Activated T-helper 2 cell treated with anti-CD3 and anti-CD28 coated beads, Interferon-gamma antibody, Interleukin-2, Interleukin-4, amounts not matched to agents 10 μg/mL and 5 μg/mL and 100 μg/mL, durations not matched to agents 14 hours and 24 hours and 36 hours (primary cell): ENCODE measurements around the gene CDC42EP5. TPM values are rescaled to one million over a fixed set of nuclear protein-coding genes. Genes with fewer than 3 reads are reported as not detected.
"Not testable (repeated sequence)": the region's sequence is repeated elsewhere in the genome, so short reads cannot be mapped to it uniquely, and the experiment has no call there.

Source experiments
- DNase-seq: peaks from one replicate; pipeline ENCODE4 v3.0.0; 2021; ENCODE audit warnings: low spot score
- H3K27ac Mint-ChIP-seq: one replicate; pipeline ENCODE4 v1.8.0; 2021; ENCODE audit warnings: mixed read lengths
- H3K27me3 Mint-ChIP-seq: one replicate; pipeline ENCODE4 v1.8.0; 2021; ENCODE audit warnings: low read depth, mixed read lengths
- H3K36me3 Mint-ChIP-seq: one replicate; pipeline ENCODE4 v1.8.0; 2021; ENCODE audit warnings: low read depth, mixed read lengths
- H3K4me1 Mint-ChIP-seq: one replicate; pipeline ENCODE4 v1.8.0; 2021; ENCODE audit warnings: low read depth, mixed read lengths
- H3K4me3 Mint-ChIP-seq: one replicate; pipeline ENCODE4 v1.8.0; 2021; ENCODE audit warnings: low read depth, mild to moderate bottlenecking, moderate library complexity, mixed read lengths
- H3K9me3 Mint-ChIP-seq: one replicate; pipeline ENCODE4 v1.8.0; 2021; ENCODE audit warnings: mixed read lengths
- intact Hi-C: fragments of 100-400 bp; cut with micrococcal nuclease; formaldehyde crosslinking; loops from one replicate; pipeline ENCODE4 v1.15.1; 2023
- total RNA-seq: library from RNA; stranded (reverse); gene quantifications from 2 replicates; pipeline ENCODE4 v1.2.3, GENCODE V29; 2022

The CDC42EP5 gene
- total RNA-seq, 1 donor from 2014 or later, result 1.0 TPM

- Mint-ChIP-seq H3K27ac (peak overlapping the region; percentile 97), H3K4me3 (peak overlapping the region; percentile 100), H3K9me3 (no peaks in the 10 kb centered on the region), H3K36me3 (peaks cover 66% of the 10 kb centered on the region), H3K27me3 (no peaks in the 10 kb centered on the region), H3K4me1 (peaks cover 28% of the 10 kb centered on the region)
- no peak for DNase-seq
- intact Hi-C loops, result no loop called here
Observed at GRCh38 chr19:54448040-54448773, 24.9 kb downstream of the CDC42EP5 start.

DNA sequence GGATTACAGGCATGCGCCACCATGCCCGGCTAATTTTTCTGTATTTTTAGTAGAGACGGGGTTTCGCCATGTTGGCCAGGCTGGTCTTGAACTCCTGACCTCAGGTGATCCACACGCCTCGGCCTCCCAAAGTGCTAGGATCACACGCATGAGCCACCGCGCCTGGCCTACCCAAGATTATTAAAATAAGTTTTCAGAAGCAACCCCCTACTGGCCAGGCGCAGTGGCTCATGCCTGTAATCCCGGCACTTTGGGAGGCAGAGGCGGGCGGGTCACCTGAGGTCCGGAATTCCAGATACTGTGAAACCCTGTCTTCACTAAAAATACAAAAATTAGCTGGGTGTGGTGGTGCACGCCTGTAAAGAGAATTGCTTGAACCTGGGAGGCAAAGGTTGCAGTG is 26.7 kb downstream of the CDC42EP5 start:
- H3K9me3 Mint-ChIP-seq, H3K27me3 Mint-ChIP-seq, intact Hi-C loops, DNase-seq, H3K27ac Mint-ChIP-seq, H3K4me3 Mint-ChIP-seq: not testable (repeated sequence)
- peaks cover 27% of the 10 kb centered on the region for H3K4me1 Mint-ChIP-seq
- peaks cover 59% of the 10 kb centered on the region for H3K36me3 Mint-ChIP-seq

DNA sequence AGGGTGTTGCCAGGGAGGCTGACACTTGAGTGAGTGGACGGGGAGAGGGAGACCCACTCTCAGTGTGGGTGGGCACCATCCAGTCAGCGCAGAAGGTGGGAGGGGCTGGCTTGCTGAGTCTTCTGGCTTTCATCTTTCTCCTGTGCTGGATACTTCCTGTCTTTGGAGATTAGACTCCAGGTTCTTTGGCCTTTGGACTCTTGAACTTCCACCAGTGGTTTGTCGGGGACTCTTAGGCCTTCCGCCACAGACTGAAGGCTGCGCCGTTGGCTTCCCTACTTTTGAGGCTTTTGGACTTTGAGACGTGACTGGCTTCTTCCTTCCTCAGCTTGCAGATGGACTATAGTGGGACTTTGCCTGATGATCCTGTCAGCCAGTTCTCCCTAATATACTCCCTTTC is 28.4 kb downstream of the CDC42EP5 start:
- no peaks in the 10 kb centered on the region for H3K27me3 Mint-ChIP-seq
- intact Hi-C loops, result no loop called here

GRCh38 chr19:54440641-54441040 is 32.5 kb downstream of the CDC42EP5 start:
- no peak overlapping the region for H3K27ac Mint-ChIP-seq
- no peak for DNase-seq
- H3K27me3 Mint-ChIP-seq, result no peaks in the 10 kb centered on the region
- intact Hi-C loops, result no loop called here
- no peaks in the 10 kb centered on the region for H3K9me3 Mint-ChIP-seq
- H3K36me3 Mint-ChIP-seq, result peaks cover 35% of the 10 kb centered on the region
- peaks cover 3% of the 10 kb centered on the region for H3K4me1 Mint-ChIP-seq
- H3K4me3 Mint-ChIP-seq, result no peak overlapping the region

More for the DNA sequence above, 28.4 kb downstream of the CDC42EP5 start:
- DNase-seq, result no peak
- Mint-ChIP-seq H3K4me1 (peaks cover 13% of the 10 kb centered on the region), H3K27ac (no peak overlapping the region), H3K9me3 (no peaks in the 10 kb centered on the region), H3K4me3 (no peak overlapping the region), H3K36me3 (peaks cover 47% of the 10 kb centered on the region)

GRCh38 chr19:54439174-54439851 is 33.8 kb downstream of the CDC42EP5 start:
- Mint-ChIP-seq H3K4me3 (no peak overlapping the region), H3K27ac (no peak overlapping the region), H3K9me3 (no peaks in the 10 kb centered on the region), H3K36me3 (peaks cover 28% of the 10 kb centered on the region), H3K27me3 (no peaks in the 10 kb centered on the region), H3K4me1 (peaks cover 8% of the 10 kb centered on the region)
- intact Hi-C loops, result no loop called here
- no peak for DNase-seq

- Mint-ChIP-seq H3K27me3 (no peaks in the 10 kb centered on the region), H3K27ac (peak overlapping the region; percentile 12), H3K9me3 (no peaks in the 10 kb centered on the region), H3K36me3 (peaks cover 11% of the 10 kb centered on the region), H3K4me3 (no peak overlapping the region), H3K4me1 (peaks cover 5% of the 10 kb centered on the region)
- DNase-seq, result no peak
- intact Hi-C loops, result no loop called here
Observed at GRCh38 chr19:54436628-54437252, 36.4 kb downstream of the CDC42EP5 start.

GRCh38 chr19:54436031-54436523 is 37.0 kb downstream of the CDC42EP5 start:
- no peak overlapping the region for H3K4me3 Mint-ChIP-seq
- no peak for DNase-seq
- H3K9me3 Mint-ChIP-seq, result no peaks in the 10 kb centered on the region
- no peak overlapping the region for H3K27ac Mint-ChIP-seq
- peaks cover 9% of the 10 kb centered on the region for H3K36me3 Mint-ChIP-seq
- no peaks in the 10 kb centered on the region for H3K27me3 Mint-ChIP-seq
- peaks cover 5% of the 10 kb centered on the region for H3K4me1 Mint-ChIP-seq
- intact Hi-C loops, result no loop called here

DNA sequence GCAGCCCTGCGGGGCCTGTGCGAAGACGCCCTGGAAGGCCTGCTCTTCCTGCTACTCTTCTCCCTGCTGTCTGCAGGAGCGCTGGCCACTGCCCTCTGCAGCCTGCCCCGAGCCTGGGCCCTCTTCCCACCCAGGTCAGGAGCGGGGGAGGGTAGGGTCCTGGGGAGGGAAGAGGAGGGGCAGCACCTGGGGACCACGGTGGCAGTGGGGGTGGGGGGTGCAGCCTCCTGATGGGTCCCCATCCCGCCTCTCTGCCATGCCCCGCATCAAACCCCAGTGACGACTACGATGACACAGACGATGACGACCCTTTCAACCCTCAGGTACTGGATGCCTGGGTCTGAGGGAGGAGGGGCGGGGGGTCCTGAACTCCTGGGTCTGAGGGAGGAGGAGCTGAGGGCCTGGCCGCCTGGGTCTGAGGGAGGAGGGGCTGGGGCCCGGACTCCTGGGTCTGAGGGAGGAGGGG is 37.5 kb downstream of the CDC42EP5 start:
- Mint-ChIP-seq H3K4me3 (no peak overlapping the region), H3K36me3 (peaks cover 6% of the 10 kb centered on the region), H3K27ac (no peak overlapping the region), H3K9me3 (no peaks in the 10 kb centered on the region), H3K27me3 (no peaks in the 10 kb centered on the region), H3K4me1 (peaks cover 5% of the 10 kb centered on the region)
- intact Hi-C loops, result no loop called here
- DNase-seq, result no peak

DNA sequence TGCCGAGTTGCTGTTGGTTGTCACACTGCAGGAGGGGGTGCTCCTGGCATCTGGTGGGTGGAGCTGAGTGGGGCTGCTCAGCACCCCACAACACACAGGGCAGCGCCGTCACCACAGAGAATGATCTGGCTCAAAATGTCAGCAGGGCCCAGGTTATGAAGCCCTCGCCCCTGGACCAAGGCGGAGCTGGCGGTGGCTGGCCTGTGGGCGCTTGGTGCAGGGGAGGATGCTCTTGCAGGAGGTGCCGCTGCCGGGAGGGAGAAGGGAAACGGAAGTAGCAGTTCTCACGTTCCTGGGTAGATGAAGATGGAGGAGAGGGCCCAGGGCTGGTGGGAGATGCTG is 38.3 kb downstream of the CDC42EP5 start:
- no peak for DNase-seq
- Mint-ChIP-seq H3K4me3 (no peak overlapping the region), H3K4me1 (peaks cover 5% of the 10 kb centered on the region), H3K27me3 (no peaks in the 10 kb centered on the region), H3K9me3 (no peaks in the 10 kb centered on the region), H3K36me3 (peaks cover 6% of the 10 kb centered on the region), H3K27ac (no peak overlapping the region)
- intact Hi-C loops, result no loop called here

GRCh38 chr19:54434112-54434872 is 38.8 kb downstream of the CDC42EP5 start:
- Mint-ChIP-seq H3K36me3 (peaks cover 6% of the 10 kb centered on the region), H3K4me3 (no peak overlapping the region), H3K9me3 (no peaks in the 10 kb centered on the region), H3K4me1 (peaks cover 5% of the 10 kb centered on the region), H3K27ac (no peak overlapping the region), H3K27me3 (peaks cover 3% of the 10 kb centered on the region)
- intact Hi-C loops, result no loop called here
- no peak for DNase-seq

GRCh38 chr19:54433697-54434096 is 39.4 kb downstream of the CDC42EP5 start:
- H3K27me3 Mint-ChIP-seq, result peaks cover 5% of the 10 kb centered on the region
- peaks cover 6% of the 10 kb centered on the region for H3K36me3 Mint-ChIP-seq
- intact Hi-C loops, result no loop called here
- DNase-seq, result no peak
- H3K4me1 Mint-ChIP-seq, result peaks cover 5% of the 10 kb centered on the region
- no peak overlapping the region for H3K4me3 Mint-ChIP-seq
- H3K9me3 Mint-ChIP-seq, result no peaks in the 10 kb centered on the region
- no peak overlapping the region for H3K27ac Mint-ChIP-seq

DNA sequence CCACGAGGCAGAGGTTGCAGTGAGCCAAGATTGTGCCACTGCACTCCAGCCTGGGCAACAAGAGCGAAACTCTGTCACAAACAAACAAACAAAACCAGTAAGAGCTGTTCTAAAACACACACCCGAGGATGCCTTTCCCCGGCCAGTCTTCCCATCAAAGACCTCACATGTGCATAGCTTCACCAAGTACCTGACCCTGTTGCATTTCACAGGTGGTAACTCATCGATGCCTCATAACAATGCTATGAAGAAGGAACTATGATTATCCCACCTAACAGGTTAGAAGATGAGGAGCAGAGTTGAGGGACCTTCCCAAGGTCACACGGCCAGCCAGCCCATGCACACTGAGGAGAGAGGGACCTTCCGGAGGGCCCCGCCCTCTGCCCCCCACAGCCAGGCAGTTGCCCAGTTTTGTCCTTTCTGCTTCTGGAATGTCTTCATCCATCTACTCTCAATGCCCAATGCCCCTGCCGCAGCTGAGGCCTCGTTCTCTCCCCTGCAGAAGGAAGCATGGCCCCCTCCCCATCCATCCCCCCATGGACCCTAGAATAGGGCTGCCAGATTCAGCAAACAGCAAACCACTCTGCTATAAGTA is 40.9 kb downstream of the CDC42EP5 start:
- Mint-ChIP-seq H3K4me1 (peaks cover 5% of the 10 kb centered on the region), H3K4me3 (no peak overlapping the region), H3K36me3 (peaks cover 3% of the 10 kb centered on the region), H3K27me3 (peaks cover 5% of the 10 kb centered on the region), H3K9me3 (no peaks in the 10 kb centered on the region), H3K27ac (no peak overlapping the region)
- no peak for DNase-seq
- intact Hi-C loops, result no loop called here
